Posterior vena cava (tissue), 2 donors: ENCODE measurements around the gene CFAP61. TPM values are rescaled to one million over a fixed set of nuclear protein-coding genes. Genes with fewer than 3 reads are reported as not detected.
"Not testable (repeated sequence)": the region's sequence is repeated elsewhere in the genome, so short reads cannot be mapped to it uniquely, and the experiment has no call there.

ENCODE experiments used
- DNase-seq: peaks from one replicate; pipeline ENCODE4 v3.0.0-alpha.2; 2020; ENCODE audit warnings: low spot score
- intact Hi-C, 2 donors: fragments of 100-400 bp; cut with DNase I; formaldehyde crosslinking; loops; one replicate each; pipeline versions ENCODE4 v1.14.1 to v1.14.2; 2022 to 2023
- total RNA-seq, 2 donors: library from RNA; stranded (reverse); fragmentation: NEBNext Ultra II Directional; extraction: Animal tissue kit (Norgen Biotek cat#: 25700); gene quantifications; one replicate each; pipeline ENCODE4 v1.2.1, GENCODE V29; 2021
- donor health status: DM: yes; HTN: yes; CAD: no.
- donor health status: DM: yes; HTN: yes; CAD: no.

Gene CFAP61
- total RNA-seq, 2 donors from 2014 or later: 1.2 TPM; not detected in 1

- intact Hi-C loops: no loop called here
These were observed 268.8 kb downstream of the CFAP61 start for GRCh38 chr20:20321134-20321533.

DNA sequence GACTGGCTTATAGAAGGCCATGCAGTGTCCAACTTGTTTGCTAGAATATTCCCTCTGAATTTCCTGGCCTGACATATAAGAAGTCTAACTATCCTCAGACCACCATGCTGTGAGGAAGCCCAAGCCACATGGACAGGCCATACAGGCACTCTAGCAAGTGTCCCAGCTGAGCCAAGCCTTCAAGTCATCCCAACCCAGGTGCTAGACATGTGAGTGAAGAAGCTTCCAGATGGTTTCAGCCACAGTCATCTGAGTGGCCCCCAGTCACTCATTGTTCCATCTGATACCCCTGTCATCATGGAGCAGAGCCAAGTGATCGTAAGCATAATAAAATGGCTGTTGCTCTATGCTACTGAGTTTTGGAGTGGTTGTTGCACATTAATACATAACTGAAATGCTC, 269.6 kb downstream of the CFAP61 start:
- DNase-seq: no peak
- intact Hi-C loops: no loop called here

More at GRCh38 chr20:20321134-20321533, 268.8 kb downstream of the CFAP61 start:
- no peak for DNase-seq

- DNase-seq: no peak
- intact Hi-C loops: no loop called here
These were observed 270.6 kb downstream of the CFAP61 start for GRCh38 chr20:20322912-20323311.

- intact Hi-C loops: no loop called here
- no peak for DNase-seq
These were observed 275.4 kb downstream of the CFAP61 start for GRCh38 chr20:20327746-20328145.

- DNase-seq: no peak
- intact Hi-C loops: no loop called here
These were observed 277.2 kb downstream of the CFAP61 start for GRCh38 chr20:20329564-20329963.

- intact Hi-C loops: no loop called here
- DNase-seq: no peak
These were observed 278.8 kb downstream of the CFAP61 start for GRCh38 chr20:20331156-20331555.

GRCh38 chr20:20331817-20332216, 279.5 kb downstream of the CFAP61 start:
- no peak for DNase-seq
- intact Hi-C loops: no loop called here

DNA sequence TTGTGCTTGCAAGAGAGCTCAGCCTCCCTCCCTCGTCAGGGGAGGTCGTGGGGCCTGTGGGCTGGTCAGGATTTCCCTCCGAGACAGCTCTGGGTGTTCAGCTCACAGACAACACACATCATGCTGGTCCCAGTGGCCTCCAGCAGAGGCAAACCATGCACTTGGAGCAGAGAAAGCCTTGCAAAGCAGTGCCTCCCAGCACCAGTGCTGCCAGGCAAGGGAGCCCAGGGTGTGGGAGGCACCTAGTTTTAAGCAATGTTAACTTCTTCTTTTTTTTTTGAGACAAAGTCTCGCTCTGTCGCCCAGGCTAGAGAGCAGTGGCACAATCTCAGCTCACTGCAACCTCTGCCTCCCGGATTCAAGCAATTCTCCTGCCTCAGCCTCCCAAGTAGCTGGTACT, 281.5 kb downstream of the CFAP61 start:
- intact Hi-C loops: no loop called here
- no peak for DNase-seq

DNA sequence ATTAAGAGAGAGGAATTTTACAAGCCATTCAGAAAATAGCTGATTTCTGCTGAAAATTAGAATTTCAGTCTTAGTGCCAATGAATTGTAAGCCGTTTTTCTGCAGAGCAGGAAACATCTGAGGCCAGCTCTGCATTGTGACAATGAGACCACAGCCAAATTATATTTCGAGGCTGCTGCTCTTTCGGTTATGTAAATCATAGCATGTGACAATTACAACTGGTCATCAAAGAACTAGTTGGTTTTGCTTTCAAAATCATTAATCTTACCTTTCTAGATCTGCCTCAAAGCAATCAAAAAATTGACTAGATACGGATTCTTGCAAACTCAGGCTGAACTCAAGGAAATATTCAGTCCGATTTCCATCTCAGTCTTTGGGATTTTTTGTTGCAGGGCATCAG, 282.2 kb downstream of the CFAP61 start:
- no peak for DNase-seq
- intact Hi-C loops: no loop called here

DNA sequence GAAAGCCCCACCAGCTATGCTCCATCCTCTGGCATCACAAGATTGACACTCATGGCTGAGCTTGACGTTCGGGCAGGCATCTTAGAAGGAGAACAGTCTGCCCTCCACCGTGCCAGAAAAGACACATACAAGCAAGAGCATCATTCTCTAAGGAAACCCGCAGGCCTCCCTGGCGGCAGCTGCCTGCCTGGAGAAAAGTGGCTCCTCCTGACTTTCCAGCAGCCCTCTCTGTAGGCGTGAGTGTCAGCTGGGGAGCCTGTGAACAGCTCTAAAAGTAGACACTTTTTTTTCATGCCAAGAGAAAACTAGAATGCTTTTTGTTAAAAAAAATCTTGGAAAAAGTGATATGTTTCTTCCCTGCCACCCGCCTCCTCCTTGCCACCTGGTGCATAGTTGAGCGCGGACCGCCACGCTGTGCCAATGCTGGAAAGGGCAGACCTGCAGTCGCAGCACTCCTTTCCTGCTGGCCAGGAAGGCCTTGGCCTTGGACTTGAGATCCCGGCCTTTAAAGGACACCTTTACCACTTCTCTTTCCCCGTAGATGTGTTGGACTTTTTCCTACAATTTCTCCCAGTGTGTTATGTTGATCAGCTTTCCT, 285.9 kb downstream of the CFAP61 start:
- intact Hi-C loops: no loop called here
- no peak for DNase-seq

DNA sequence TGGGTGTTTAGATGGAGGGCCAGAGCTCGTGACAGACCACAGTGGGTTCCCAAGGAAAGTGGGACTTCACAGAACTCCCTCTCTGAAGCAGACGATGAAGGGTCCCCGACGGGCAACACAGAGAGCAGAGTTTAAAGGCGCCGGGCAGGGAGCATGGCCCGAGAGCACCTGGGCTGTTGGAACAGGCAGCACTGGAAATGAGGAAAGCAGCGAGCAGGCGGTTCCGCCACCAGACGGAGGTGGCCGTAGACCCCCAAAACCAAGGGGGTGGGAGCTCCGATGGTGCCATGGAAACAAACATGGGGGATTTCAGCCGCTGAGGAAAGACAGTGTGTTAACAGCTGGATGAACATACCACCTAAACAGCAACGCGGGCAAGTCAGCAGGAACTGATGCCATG, 288.1 kb downstream of the CFAP61 start:
- no peak for DNase-seq
- intact Hi-C loops: loop anchor here in 1 of 2 donors (10.0 kb wide), 1 partner anchor 64 kb away; no protein-coding TSS in a partner anchor

DNA sequence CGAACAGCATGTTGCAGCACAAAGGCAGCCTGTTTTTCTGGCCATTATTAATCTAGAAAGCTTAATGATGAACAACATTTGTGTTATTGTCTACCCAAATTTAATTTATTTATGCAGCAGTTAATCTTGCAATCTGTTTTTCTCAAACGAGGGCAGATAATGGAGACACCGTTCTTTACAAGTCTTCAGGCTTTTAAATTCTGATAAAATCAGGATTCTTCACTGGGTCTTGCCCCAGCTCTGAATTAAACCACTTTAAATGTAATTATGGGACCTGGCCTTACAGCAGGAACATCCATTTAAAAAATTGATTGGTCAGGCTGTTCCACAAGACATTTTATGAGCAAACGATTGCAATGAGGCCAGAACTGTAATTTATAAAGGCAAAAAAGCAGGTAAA, 289.0 kb downstream of the CFAP61 start:
- no peak for DNase-seq
- intact Hi-C loops: loop anchor here in 1 of 2 donors (10.0 kb wide), 1 partner anchor 63 kb away; no protein-coding TSS in a partner anchor

DNA sequence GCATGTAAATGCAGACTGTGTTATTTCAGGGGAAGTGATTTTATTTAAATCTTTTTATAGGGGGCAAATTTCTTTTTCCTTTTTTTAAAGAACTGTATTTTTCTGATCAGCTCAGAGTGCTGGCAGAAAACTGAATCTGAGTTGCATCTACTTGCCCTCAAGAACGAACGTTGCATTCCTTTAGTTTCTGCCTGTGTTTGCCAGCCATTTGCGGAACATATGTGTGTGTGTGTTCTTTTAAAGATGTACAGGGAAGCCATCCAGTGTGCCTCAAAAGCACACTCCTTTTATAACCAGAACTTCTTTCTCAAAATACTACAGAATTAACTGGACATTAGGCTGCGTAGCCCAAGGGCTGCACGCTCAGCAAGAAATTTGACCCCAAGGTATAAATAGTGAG, 289.7 kb downstream of the CFAP61 start:
- no peak for DNase-seq
- intact Hi-C loops: loop anchor here in 1 of 2 donors (10.0 kb wide), 1 partner anchor 63 kb away; no protein-coding TSS in a partner anchor

DNA sequence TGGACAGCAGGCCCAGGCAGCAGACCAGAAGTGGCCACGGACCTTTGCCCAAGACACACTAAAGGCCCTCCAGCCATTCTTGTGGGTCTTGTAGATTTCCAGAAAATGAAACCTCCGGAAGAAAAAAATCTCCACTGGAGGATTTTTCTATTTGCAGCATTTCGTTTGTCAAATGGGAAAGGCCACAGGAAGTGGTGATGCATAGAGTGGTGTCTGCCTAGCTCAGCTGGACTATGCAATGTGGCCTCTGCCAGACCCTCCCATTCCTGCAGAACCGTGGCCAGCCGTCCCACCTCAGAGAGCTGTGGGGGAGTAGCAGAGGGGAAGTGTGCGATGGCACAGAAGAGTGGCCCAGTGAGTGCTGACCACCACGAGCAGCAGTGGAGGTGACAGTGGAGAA, 291.6 kb downstream of the CFAP61 start:
- intact Hi-C loops: loop anchor here in 1 of 2 donors (10.0 kb wide), 1 partner anchor 61 kb away; no protein-coding TSS in a partner anchor
- DNase-seq: no peak

GRCh38 chr20:20344476-20344875, 292.1 kb downstream of the CFAP61 start:
- intact Hi-C loops: loop anchor here in 1 of 2 donors (10.0 kb wide), 1 partner anchor 60 kb away; no protein-coding TSS in a partner anchor
- no peak for DNase-seq

- intact Hi-C loops: no loop called here
- no peak for DNase-seq
These were observed 301.2 kb downstream of the CFAP61 start for GRCh38 chr20:20353576-20353975.

- intact Hi-C loops, DNase-seq: not testable (repeated sequence)
These were observed 303.2 kb downstream of the CFAP61 start for GRCh38 chr20:20355503-20355902.

GRCh38 chr20:20358801-20359200, 306.5 kb downstream of the CFAP61 start:
- no peak for DNase-seq
- intact Hi-C loops: no loop called here

DNA sequence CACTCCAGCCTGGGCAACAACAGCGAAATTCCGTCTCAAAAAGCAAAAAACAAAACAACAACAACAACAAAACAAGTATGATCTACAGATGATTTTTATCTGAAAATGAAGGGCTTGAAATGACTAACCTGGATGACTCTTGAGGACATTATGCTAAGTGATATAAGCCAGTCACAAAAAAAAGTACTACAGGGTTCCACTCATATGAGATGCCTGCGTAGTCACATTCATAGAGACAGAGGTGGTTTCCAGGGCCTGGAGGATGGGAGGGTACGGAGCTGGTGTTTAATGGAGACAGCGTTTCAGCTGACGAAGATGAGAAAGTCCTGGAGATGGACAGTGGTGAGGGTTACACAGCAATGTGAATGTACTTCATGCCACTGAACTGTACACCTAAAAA, 307.3 kb downstream of the CFAP61 start:
- intact Hi-C loops: no loop called here
- DNase-seq: no peak

GRCh38 chr20:20360464-20360863, 308.1 kb downstream of the CFAP61 start:
- no peak for DNase-seq
- intact Hi-C loops: no loop called here

- intact Hi-C loops: no loop called here
- no peak for DNase-seq
These were observed 310.6 kb downstream of the CFAP61 start for GRCh38 chr20:20362774-20363433.
